Endothelial cell of umbilical vein (primary cell): Measurements from ENCODE around the gene TMEM135. TPM values are rescaled to one million over a fixed set of nuclear protein-coding genes. Genes with fewer than 3 reads are reported as not detected.

Experiments used
- BruUV-seq: library from RNA; stranded (reverse); fragments of 400-500 nt; replicated peaks from 2 replicates; lab custom pipeline; 2021; lab: Mats Ljungman, UMichigan
- CTCF ChIA-PET: fragments of 300-600, 350-600 bp; sonication (Branson Sonifier 250); formaldehyde crosslinking; loops from one replicate; lab custom pipeline; 2021; ENCODE audit warnings: antibody characterized with exemption, inconsistent platforms; lab: Charles Lee
- POLR2A ChIA-PET: fragments of 300-600, 350-600 bp; sonication (Branson Sonifier 250); formaldehyde crosslinking; loops from one replicate; lab custom pipeline; 2021; ENCODE audit warnings: antibody characterized with exemption, inconsistent platforms; lab: Charles Lee
- DNase-seq: peaks from one replicate; pipeline ENCODE4 v3.0.0-alpha.2; 2011; ENCODE audit warnings: low read depth, low spot score
- FAIRE-seq: peaks from 2 replicates; lab custom pipeline; 2011; peaks lifted over from hg19 to GRCh38; lab: Jason Lieb, UNC
- H2AFZ ChIP-seq: 2 replicates; pipeline ENCODE4 v1.6.0; 2012; ENCODE audit warnings: low read depth, low read length, control low read depth, inconsistent platforms
- H3K27ac ChIP-seq: 2 replicates; pipeline ENCODE4 v1.5.1; 2011; ENCODE audit warnings: low read depth, mild to moderate bottlenecking, control low read depth, low read length, moderate library complexity; ENCODE audit not compliant: insufficient read depth
- H3K27me3 ChIP-seq, 2 experiments: 2 replicates each; pipeline versions ENCODE4 v1.6.0 to v1.6.1; 2011; ENCODE audit warnings: low read length in 2 of 2, mixed read lengths in 1 of 2; ENCODE audit not compliant: control insufficient read depth in 2 of 2, insufficient read depth in 2 of 2
- H3K36me3 ChIP-seq, 2 experiments: 2 replicates in 1 of 2; 3 replicates in 1 of 2; pipeline ENCODE4 v1.5.1; 2011; ENCODE audit warnings: low read length in 2 of 2, mild to moderate bottlenecking in 1 of 2, moderate library complexity in 1 of 2; ENCODE audit not compliant: control insufficient read depth in 2 of 2, insufficient read depth in 2 of 2; ENCODE audit errors: extremely low read depth in 1 of 2
- H3K4me1 ChIP-seq: 3 replicates; pipeline ENCODE4 v1.5.1; 2011; ENCODE audit warnings: mild to moderate bottlenecking, low read length; ENCODE audit not compliant: control insufficient read depth, insufficient read depth; ENCODE audit errors: extremely low read depth
- H3K4me2 ChIP-seq: 2 replicates; pipeline ENCODE4 v1.6.1; 2011; ENCODE audit warnings: low read length, control low read depth, mixed read lengths; ENCODE audit not compliant: insufficient read depth
- H3K4me3 ChIP-seq, 3 experiments: fragments of 200-600 bp in 1 of 3; sonication (generic), shearing (Covaris generic) in 1 of 3; replicated peaks in 1 of 3; 2 replicates each; pipeline ENCODE4 v1.5.1; 2011 to 2016; ENCODE audit warnings: control low read depth in 3 of 3, low read length in 3 of 3, mild to moderate bottlenecking in 2 of 3, inconsistent platforms in 1 of 3, low read depth in 1 of 3, moderate library complexity in 1 of 3; ENCODE audit not compliant: insufficient read depth in 1 of 3
- H3K79me2 ChIP-seq: 2 replicates; pipeline ENCODE4 v1.6.0; 2012; ENCODE audit warnings: low read length, inconsistent platforms; ENCODE audit not compliant: control insufficient read depth, insufficient read depth
- H3K9ac ChIP-seq: replicated peaks from 2 replicates; pipeline ENCODE3; 2011; ENCODE audit warnings: low read length, control low read depth; ENCODE audit not compliant: insufficient read depth; ENCODE audit errors: extremely low read depth
- H3K9me1 ChIP-seq: replicated peaks from 3 replicates; pipeline ENCODE4 v1.6.0; 2011; ENCODE audit warnings: mild to moderate bottlenecking, low read length; ENCODE audit not compliant: control insufficient read depth, insufficient read depth; ENCODE audit errors: extremely low read depth
- H3K9me3 ChIP-seq: replicated peaks from 2 replicates; pipeline ENCODE4 v1.5.1; 2012; ENCODE audit warnings: low read length, inconsistent platforms; ENCODE audit not compliant: control insufficient read depth, insufficient read depth
- H4K20me1 ChIP-seq: replicated peaks from 2 replicates; pipeline ENCODE3; 2011; ENCODE audit warnings: mild to moderate bottlenecking, low read length; ENCODE audit not compliant: control insufficient read depth, insufficient read depth; ENCODE audit errors: extremely low read depth
- EZH2 ChIP-seq: IDR thresholded peaks from 2 replicates; pipeline ENCODE4 v1.6.1; 2012; ENCODE audit warnings: borderline replicate concordance, low read depth, mild to moderate bottlenecking, moderate library complexity, low read length, inconsistent platforms; ENCODE audit not compliant: severe bottlenecking
- FOS ChIP-seq: IDR thresholded peaks from 2 replicates; pipeline ENCODE4 v1.6.1; 2011; ENCODE audit warnings: mild to moderate bottlenecking, low read length, moderate library complexity, borderline replicate concordance; ENCODE audit not compliant: insufficient read depth
- GATA2 ChIP-seq: IDR thresholded peaks from 2 replicates; pipeline ENCODE4 v1.7.0; 2011; ENCODE audit warnings: low read depth, mild to moderate bottlenecking, moderate library complexity, mixed read lengths, low read length; ENCODE audit not compliant: insufficient read length, insufficient read depth
- JUN ChIP-seq: IDR thresholded peaks from 2 replicates; pipeline ENCODE4 v1.6.1; 2011; ENCODE audit warnings: borderline replicate concordance, low read depth; ENCODE audit not compliant: insufficient read length, insufficient read depth
- MYC ChIP-seq: IDR thresholded peaks from one replicate; pipeline ENCODE4 v1.6.1; 2011; ENCODE audit warnings: mild to moderate bottlenecking, low read depth, low read length
- POLR2A ChIP-seq: IDR thresholded peaks from 2 replicates; pipeline ENCODE4 v1.6.1; 2012; ENCODE audit warnings: low read depth, mild to moderate bottlenecking, control low read depth, low read length
- POLR2AphosphoS5 ChIP-seq: IDR thresholded peaks from 2 replicates; pipeline ENCODE4 v1.6.1; 2012; ENCODE audit warnings: low read depth, mild to moderate bottlenecking, control low read depth, low read length, moderate library complexity; ENCODE audit not compliant: insufficient read depth
- dilution Hi-C: fragments of 300-500 bp; cut with MboI; formaldehyde crosslinking; loops from one replicate; pipeline ENCODE4 v1.15.0; 2019; ENCODE audit warnings: low sequenced_read_pairs; ENCODE audit not compliant: extremely low pct_ligation_motif_present
- intact Hi-C: fragments of 100-400 bp; cut with micrococcal nuclease; formaldehyde crosslinking; loops from one replicate; pipeline ENCODE4 v1.10.0; 2022
- polyA plus RNA-seq, 4 experiments: library from polyadenylated mRNA; depleted of rRNA in 3 of 4; stranded (reverse) in 3 of 4; unstranded in 1 of 4; fragments of >200 nt; gene quantifications; 2 replicates each; pipeline versions ENCODE4 v1.2.1 to v1.2.3, GENCODE V29; 2011 to 2012; ENCODE audit warnings: missing spikeins in 1 of 4
- total RNA-seq: library from RNA; stranded (reverse); gene quantifications from 2 replicates; pipeline ENCODE4 v1.2.3, GENCODE V29; 2021
- TF ChIP-seq, protein P1 (sequence below), 2 donors: IDR thresholded peaks; 1 replicate in 1 of 2; 2 replicates in 1 of 2; pipeline ENCODE4 v1.5.1; 2011; ENCODE audit warnings: low read length in 2 of 2, mild to moderate bottlenecking in 2 of 2, moderate library complexity in 2 of 2, control low read depth in 1 of 2, inconsistent platforms in 1 of 2, low read depth in 1 of 2; ENCODE audit not compliant: insufficient read depth in 1 of 2; ENCODE audit errors: extremely low read depth in 1 of 2
- TF ChIP-seq, protein P2 (sequence below): IDR thresholded peaks from 2 replicates; pipeline ENCODE4 v1.6.1; 2011; ENCODE audit not compliant: insufficient read depth, insufficient read length

Gene TMEM135
- total and polyA plus RNA-seq, 2 donors (not counting 3 experiments of a cell fraction or from before 2014, with no cell fraction given) = 12.3 to 33.2 TPM

DNA sequence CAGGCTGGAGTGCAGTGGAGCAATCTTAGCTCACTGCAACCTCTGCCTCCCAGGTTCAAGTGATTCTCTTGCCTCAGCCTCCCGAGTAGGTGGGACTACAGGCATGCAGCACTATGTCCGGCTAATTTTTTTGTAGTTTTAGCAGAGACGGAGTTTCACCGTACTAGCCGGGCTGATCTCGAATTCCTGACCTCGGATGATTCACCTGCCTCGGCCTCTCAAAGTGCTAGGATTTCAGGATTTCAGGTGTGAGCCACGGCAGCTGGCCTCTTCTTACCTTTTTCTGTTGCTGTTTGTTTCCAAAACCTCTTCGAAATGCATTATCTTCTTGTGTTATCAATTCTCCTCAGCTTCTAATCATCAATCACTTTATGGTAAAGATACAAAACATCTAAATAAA lies 22.1 kb upstream of the TMEM135 start:
- Histone ChIP-seq H3K36me3 (no peaks in the 10 kb centered on the region), H3K27ac (no peak overlapping the region), H3K4me2 (no peak overlapping the region), H3K9me1 (no peaks in the 10 kb centered on the region), H3K4me3 (no peak overlapping the region), H2AFZ (no peak overlapping the region), H3K4me1 (peaks cover 12% of the 10 kb centered on the region), H3K27me3 (no peaks in the 10 kb centered on the region), H3K79me2 (no peaks in the 10 kb centered on the region), H3K9me3 (no peaks in the 10 kb centered on the region), H3K9ac (no peak overlapping the region), H4K20me1 (no peaks in the 10 kb centered on the region)
- dilution Hi-C loops (no loop called here), intact Hi-C loops (no loop called here)
- BruUV-seq = no TSS peak
- TF ChIP-seq MYC (no peak), GATA2 (no peak), POLR2A (no peak), EZH2 (no peak), POLR2AphosphoS5 (no peak), JUN (no peak), FOS (no peak)
- TF ChIP-seq, protein P1, sequence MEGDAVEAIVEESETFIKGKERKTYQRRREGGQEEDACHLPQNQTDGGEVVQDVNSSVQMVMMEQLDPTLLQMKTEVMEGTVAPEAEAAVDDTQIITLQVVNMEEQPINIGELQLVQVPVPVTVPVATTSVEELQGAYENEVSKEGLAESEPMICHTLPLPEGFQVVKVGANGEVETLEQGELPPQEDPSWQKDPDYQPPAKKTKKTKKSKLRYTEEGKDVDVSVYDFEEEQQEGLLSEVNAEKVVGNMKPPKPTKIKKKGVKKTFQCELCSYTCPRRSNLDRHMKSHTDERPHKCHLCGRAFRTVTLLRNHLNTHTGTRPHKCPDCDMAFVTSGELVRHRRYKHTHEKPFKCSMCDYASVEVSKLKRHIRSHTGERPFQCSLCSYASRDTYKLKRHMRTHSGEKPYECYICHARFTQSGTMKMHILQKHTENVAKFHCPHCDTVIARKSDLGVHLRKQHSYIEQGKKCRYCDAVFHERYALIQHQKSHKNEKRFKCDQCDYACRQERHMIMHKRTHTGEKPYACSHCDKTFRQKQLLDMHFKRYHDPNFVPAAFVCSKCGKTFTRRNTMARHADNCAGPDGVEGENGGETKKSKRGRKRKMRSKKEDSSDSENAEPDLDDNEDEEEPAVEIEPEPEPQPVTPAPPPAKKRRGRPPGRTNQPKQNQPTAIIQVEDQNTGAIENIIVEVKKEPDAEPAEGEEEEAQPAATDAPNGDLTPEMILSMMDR (IDR thresholded peaks at IDR 0.05; ENCODE audit: extremely low read depth in 1 of 2, insufficient read depth in 1 of 2, low read depth in 1 of 2, low read length in 2 of 2) = no peak
- TF ChIP-seq, protein P2, sequence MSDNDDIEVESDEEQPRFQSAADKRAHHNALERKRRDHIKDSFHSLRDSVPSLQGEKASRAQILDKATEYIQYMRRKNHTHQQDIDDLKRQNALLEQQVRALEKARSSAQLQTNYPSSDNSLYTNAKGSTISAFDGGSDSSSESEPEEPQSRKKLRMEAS = no peak
- POLR2A ChIA-PET = no interaction called here
- FAIRE-seq (no peak), DNase-seq (no peak)
- CTCF ChIA-PET = interaction anchor here (1.0 to 1.6 kb wide), 2 partner anchors 16 to 20 kb away, joined by 3 to 6 read pairs; no protein-coding TSS in a partner anchor
